Measurements from ENCODE around the gene GRAP. TPM values are rescaled to one million over a fixed set of nuclear protein-coding genes. Genes with fewer than 3 reads are reported as not detected.

Gene GRAP
- polyA plus RNA-seq, 3 donors = 5.0 to 7.6 (median 5.7) TPM

DNA sequence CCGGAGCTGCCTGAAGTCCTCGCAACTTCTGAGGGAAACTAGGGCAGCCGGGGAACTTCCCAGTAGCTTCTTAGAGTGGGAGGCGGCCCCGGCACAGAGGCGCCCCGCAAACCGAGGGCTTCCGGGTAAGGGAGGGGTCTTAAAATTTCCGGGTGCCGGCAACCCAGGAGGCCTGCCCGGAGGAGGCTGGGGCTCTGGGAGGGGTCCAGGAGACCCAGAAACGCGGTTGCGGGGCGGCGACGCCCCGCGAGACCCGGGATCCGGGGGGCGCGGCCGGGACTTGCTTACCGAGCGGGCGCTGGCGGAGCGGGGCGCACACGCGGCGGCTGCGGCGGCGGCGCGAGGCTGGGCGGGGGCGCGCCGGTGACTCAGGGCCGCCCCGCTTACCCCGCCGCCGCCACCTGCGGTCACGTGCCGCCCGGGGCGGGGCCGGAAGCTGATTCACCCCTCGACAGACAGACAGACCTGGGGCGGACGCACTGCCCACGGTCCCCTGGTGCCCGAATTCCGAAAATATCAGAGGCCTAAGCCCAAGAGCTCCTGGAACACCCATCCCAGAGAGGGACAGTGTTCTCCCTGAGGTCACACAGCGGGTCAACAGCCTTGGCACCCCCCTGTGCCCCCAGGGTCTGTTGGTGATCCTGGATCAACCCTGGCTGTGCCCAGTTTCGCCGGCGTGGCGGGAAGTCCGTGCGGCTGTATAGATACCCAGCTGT, 42.2 kb downstream of the GRAP start, which contains the start of gene FAM83G:
Gene FAM83G, minus strand, starts transcription at position 344 of the 716 bp plus-strand sequence. CDS start 723 bp downstream, outside the sequence.
- no peak for DNase-seq (ENCODE audit: low read depth in 3 of 3, low spot score in 2 of 3)

GRCh38 chr17:19003543-19004420, 43.0 kb downstream of the GRAP start:
- no peak for DNase-seq (ENCODE audit: low read depth in 3 of 3, low spot score in 2 of 3)

GRCh38 chr17:19002805-19003542, 43.8 kb downstream of the GRAP start:
- DNase-seq (ENCODE audit: low read depth in 3 of 3, low spot score in 2 of 3) = no peak

DNA sequence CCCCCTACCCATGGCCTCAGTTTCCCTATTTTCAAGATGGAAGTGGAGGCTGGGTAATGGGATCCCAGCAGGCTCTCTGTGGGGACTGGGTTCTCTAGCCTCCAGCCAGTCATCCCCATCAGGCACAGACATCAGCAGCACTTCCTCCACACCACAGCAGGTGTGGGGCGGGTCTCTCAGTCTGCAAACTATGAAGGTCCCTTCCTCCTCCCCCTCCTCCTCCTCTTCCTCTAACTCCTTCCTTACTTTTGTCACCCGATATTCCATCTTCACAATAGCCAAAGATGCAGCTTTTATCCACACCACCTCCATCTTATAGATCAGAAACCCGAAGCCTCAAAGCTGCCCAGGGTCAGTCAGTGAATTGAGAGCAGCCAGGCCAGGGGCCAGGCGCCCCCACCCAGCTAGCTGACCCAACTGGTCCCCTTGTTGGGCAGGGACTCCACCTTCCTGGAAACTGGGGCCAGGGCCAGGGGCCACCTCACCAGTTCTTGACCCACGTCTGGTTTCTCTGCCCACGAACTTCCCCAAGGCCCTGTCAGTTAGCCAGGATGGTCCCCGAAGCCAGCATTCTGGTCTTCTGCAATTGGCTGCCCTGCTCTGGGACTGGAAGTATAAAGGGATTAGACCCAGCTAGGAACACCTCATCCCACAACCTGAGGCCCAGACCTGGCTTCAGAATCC, 44.7 kb downstream of the GRAP start:
- DNase-seq (ENCODE audit: low read depth in 3 of 3, low spot score in 2 of 3) = no peak

DNA sequence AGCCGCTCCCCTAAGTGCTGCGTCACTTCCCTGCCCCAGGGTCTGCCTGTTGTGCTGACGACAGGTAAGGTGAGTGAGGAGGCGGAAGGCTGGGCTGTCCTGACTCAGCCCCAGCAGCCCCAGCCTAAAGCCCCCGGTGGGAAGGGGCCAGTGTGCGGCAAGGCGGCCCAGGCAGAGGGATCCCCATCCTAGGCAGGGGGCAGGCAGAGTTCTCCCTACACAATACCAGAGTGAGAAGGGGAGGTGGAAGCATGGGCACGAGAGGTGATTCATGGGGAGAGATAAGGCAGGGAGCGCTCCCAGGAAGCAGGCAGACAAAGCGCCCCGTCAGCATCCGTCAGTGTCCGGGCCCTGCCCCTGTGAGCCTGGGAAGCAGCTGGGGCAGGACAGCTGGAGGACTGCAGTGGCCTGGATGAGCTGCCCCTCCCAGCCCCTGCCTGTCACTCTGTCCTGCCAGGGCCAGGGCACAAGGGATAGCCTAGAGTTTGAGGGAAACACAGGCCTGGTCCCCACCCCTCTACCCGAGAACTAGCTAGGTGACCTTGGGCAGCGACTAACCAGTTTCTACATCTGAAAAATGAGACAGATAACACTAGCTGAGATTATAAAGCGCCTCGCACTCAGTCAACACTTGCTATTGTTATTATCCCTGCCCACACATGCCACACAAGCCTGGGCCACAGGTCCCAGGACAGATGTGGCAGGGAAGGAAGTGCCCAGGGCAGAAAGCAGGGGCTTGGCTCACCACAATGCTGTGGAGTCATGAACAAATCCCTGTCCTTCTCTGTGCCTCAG, 46.0 kb downstream of the GRAP start:
- DNase-seq (ENCODE audit: low read depth in 3 of 3, low spot score in 2 of 3) = no peak

DNA sequence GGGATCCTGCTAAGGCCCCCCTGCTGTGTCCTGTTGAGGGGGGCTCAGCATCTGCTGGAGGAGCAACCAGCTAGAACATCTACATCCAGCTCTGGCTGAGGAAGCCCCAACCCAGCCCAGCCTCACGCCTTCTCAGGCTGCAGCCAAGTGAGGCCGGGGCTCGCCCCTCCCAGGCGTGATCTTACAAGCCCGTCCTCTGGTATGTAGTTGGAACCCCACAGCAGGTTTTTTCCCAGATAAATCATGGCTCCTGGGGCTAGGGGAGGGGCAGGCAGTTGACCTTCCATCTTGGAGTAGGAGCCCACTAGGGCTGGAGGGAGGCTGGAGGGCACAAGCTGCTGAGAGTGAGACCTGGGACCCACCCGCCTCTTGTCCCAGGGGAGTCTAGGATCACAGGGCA, 46.8 kb downstream of the GRAP start:
- DNase-seq (ENCODE audit: low read depth in 3 of 3, low spot score in 2 of 3) = no peak

DNA sequence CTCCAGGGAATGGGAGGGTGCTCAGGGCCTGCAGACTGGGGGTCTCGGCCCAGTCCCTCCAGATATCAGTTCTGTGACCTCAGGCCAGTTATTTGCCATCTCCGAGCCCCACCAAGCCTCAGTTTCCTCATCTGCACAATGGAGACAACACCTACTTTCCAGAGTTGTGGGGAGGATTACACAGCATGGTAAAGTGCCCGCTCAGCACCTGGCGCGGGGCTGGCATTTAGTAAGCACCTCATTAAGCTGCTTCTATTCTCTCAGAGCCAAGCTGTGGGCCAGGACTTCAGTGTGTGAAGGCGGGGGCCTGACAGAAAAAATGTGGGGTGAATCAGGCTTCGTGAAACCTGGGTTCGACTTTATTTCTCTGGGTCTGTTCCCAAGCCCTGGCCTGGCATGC, 47.4 kb downstream of the GRAP start:
- DNase-seq (ENCODE audit: low read depth in 3 of 3, low spot score in 2 of 3) = no peak

DNA sequence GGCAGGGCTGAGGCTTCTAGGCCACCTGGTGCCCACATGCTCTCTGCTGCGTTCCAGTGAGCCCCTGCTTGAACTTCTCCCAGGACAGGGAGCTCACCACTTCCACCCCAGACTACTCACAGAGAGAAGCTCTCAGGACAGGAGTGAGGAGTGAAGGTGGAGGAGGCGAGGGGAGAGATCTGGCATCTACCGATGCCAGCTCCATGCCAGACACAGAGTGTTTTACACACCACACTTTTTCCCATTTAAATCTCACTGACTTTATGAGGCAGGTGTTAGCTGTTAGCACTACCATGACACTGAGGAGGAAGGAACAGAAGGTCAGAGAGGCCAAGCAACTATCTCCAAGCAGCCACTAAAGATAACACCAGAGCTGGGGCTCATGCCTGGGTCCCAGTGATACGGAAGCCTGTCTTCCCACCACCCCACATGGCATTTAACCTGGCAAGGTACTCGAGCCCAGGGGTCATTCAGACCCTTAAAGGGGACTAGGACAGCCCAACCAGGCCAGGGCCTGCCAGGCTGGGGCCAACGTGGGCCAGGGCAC, 49.0 kb downstream of the GRAP start:
- no peak for DNase-seq (ENCODE audit: low read depth in 3 of 3, low spot score in 2 of 3)

- no peak for DNase-seq (ENCODE audit: low read depth in 3 of 3, low spot score in 2 of 3)
Measured at GRCh38 chr17:18996458-18996857, 50.3 kb downstream of the GRAP start.

GRCh38 chr17:18995220-18995619, 51.5 kb downstream of the GRAP start:
- DNase-seq (ENCODE audit: low read depth in 3 of 3, low spot score in 2 of 3) = no peak

GRCh38 chr17:18994631-18995030, 52.1 kb downstream of the GRAP start:
- no peak for DNase-seq (ENCODE audit: low read depth in 3 of 3, low spot score in 2 of 3)

GRCh38 chr17:18993905-18994526, 52.7 kb downstream of the GRAP start:
- DNase-seq (ENCODE audit: low read depth in 3 of 3, low spot score in 2 of 3) = no peak

DNA sequence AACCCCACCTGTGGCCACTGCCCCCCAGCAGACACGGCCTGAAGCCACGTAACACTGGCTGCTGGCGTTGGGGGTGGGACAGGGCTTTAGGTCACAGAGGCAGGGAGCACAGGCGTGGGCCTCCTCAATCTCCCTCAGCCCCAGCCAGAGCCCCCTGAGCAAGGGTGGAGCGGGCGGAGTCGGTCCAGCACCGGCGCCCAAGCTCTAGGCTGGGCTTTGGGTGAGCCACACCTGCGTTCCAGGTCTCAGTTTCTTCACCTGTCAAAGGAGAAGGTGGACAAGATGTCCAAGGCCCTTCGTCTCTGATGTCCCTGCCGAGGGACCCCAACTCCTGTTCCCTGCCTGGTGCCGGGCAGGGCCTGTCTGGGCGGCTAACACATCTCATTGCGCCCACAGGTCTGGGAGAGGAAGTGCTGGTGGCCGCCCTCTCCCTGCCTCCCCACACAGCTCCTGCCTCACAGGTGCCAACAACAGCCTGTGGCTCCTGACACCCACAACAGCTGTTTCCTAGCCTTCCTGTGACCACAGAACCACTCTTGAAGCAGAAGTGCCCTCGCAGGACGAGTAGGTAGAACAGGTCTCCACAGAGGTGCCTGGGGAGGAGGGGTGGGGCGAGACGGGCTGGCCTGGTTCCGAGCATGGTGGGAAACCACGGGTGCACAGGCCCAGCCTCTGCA, 54.2 kb downstream of the GRAP start:
- DNase-seq (ENCODE audit: low read depth in 3 of 3, low spot score in 2 of 3) = no peak

- no peak for DNase-seq (ENCODE audit: low read depth in 3 of 3, low spot score in 2 of 3)
Measured at GRCh38 chr17:18991531-18992315, 55.0 kb downstream of the GRAP start.

DNA sequence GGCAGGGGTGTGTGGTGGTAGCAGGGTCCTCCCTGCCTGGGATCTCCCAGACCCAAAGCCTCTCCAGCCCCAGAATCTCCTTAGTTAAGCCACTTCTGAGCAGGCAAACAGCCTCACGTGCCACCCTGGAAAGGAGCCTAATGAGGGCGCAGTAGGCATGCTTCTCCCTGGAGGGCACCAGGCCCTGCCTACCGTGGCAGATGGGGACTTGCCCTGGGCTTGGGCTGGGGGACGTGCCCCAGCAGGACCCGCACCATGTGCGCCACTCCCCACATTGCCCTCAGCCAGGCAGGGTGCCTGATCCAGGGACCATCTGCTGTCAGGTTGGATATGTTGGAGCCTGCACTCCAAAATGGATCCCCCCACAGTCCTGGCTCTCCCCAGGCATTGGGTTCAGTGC, 56.4 kb downstream of the GRAP start:
- no peak for DNase-seq (ENCODE audit: low read depth in 3 of 3, low spot score in 2 of 3)

DNA sequence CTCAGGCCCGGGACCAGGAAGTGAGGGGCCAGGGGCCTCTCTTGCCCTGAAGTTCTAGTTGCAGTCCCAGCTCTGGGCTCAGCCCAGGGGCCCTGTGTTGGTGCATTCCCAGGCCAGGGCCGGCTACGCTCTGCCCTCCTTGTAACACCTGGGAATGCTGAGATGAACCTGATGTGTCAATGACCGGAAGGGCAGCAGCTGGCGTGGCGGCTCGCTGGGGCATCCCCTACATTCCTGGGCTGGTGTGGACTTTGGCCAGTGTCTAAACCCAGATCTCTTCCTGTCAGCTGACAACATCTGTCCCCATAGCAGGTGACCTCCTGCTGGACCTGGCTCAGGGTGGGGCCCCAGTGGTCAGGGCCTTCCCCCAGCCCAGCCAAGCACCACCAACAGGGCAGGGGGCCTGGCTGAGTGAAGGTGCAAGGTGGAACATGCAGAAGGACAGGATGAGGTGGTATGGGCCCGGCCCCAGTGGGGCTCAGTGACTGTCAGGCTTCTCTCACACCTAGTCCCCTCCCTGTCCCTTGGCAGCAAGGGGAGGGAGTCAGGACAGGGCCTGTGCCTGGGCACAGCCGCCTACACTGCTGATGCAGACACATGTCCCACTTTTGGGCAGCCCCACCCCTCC, 58.1 kb downstream of the GRAP start:
- no peak for DNase-seq (ENCODE audit: low read depth in 3 of 3, low spot score in 2 of 3)

DNA sequence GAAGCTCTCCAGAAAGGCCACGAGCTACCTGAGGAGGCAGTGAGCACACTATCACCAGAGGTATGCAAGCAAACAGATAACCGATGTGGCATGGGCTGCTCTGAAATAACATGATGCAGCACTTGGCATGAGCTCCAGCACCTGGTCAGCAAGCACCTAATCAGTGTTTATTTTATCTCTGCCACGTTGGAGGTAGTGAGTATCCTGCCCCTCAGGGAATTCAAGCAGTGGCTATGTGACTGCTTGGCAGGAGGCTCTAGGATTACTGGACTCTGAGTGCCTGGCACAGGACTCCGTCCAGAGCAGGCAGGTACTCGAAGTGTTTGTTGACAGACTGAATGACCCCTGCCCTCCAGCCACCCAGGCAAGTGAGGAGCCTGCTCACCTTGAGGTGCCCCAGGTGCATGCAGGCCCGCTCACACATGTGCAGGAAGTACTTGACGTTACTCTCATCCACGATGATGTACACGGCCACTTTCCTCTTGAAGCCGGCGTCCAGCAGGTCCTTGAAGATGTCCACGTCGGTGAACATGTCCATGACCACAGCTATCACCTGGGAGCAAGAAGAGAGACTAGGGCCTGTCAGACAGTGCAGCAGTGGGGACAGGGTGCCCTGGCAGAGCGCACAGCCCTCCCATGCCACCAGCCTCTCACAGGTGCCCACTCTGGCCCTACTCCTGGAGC, 58.8 kb downstream of the GRAP start:
- DNase-seq (ENCODE audit: low read depth in 3 of 3, low spot score in 2 of 3) = no peak
